ENCODE measurements around the gene ADAMTS17. TPM values are rescaled to one million over a fixed set of nuclear protein-coding genes. Genes with fewer than 3 reads are reported as not detected.

The ADAMTS17 gene
- total and polyA plus RNA-seq, 8 donors: 4.2 to 16.4 (median 10.8) TPM

DNA sequence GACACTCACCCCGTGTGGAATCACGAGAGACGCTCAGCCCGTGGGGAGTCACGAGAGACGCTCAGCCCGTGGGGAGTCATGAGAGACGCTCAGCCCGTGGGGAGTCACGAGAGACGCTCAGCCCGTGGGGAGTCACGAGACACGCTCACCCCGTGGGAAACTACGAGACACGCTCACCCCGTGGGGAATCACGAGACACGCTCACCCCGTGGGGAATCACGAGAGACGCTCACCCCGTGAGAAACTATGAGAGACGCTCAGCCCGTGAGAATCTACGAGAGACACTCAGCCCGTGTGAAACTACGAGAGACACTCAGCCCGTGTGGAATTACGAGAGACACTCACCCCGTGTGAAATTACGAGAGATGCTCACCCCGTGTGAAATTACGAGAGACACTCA lies 49.8 kb downstream of the ADAMTS17 start:
- H3K27me3 ChIP-seq: no peaks in the 10 kb centered on the region
- TF ChIP-seq, protein P1, sequence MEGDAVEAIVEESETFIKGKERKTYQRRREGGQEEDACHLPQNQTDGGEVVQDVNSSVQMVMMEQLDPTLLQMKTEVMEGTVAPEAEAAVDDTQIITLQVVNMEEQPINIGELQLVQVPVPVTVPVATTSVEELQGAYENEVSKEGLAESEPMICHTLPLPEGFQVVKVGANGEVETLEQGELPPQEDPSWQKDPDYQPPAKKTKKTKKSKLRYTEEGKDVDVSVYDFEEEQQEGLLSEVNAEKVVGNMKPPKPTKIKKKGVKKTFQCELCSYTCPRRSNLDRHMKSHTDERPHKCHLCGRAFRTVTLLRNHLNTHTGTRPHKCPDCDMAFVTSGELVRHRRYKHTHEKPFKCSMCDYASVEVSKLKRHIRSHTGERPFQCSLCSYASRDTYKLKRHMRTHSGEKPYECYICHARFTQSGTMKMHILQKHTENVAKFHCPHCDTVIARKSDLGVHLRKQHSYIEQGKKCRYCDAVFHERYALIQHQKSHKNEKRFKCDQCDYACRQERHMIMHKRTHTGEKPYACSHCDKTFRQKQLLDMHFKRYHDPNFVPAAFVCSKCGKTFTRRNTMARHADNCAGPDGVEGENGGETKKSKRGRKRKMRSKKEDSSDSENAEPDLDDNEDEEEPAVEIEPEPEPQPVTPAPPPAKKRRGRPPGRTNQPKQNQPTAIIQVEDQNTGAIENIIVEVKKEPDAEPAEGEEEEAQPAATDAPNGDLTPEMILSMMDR (IDR thresholded peaks at IDR 0.05): no peak
- no peaks in the 10 kb centered on the region for H3K4me1 ChIP-seq
- DNase-seq: no peak
- no peak overlapping the region for H3K4me3 ChIP-seq
- intact Hi-C loops (cut with DNase I): no loop called here
- WGBS, 2 donors: 97 to 98% methylated on average over 35 of the region's 35 CpGs
- ATAC-seq: no peak
- no peaks in the 10 kb centered on the region for H3K9me3 ChIP-seq
- no peaks in the 10 kb centered on the region for H3K36me3 ChIP-seq
- no peak overlapping the region for H3K27ac ChIP-seq
- no peak for FAIRE-seq

DNA sequence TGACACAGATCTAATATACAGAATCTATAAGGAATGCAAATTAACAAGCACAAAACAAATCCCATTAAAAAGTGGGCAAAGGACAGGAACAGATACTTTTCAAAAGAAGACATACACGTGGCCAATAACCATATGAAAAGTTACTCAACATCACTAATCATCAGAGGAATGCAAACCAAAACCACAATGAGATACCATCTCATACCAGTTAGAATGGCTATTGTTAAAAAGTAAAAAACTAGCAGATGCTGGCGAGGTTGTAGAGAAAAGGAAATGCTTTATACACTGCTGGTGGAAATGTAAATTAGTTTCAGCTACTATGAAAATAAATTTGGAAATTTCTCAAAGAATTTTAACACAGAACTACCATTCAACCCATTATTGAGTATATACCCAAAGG lies 50.7 kb downstream of the ADAMTS17 start:
- 80 to 85% methylated on average over 2 of the region's 2 CpGs for WGBS, 2 donors

DNA sequence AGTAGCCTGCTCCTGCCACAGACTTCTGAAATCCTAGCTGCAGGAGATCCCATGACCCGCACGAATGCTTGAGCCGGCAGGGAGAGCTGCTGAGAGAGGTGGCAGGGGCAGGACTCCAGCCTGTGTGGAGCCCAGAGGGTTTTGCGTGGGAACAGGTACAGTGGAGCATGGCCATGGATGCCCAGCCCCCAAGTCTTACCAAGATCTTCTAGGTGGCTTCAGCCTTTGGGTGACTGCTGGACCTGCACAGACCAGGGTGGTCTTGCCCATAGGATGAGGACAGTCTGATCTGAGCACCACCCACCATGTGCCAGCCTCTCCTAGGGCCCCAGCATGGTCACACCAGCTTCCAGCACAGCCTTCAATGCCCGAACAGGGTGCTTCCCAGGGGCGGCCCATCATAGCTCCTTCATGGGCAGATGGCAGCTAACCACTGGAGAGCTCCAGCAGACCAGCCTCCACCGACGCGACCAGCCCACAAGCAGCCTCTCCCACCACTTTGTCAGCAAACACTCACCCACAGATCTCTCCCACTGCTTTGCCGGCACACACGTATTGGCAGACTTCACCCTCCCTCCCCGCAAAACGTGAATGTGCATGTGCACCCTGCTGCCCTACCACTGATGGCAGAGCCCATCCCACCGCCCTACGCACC lies 56.0 kb downstream of the ADAMTS17 start:
- TF ChIP-seq, protein P1 (IDR thresholded peaks at IDR 0.05): no peak
- ATAC-seq (peak in 1 of 4 donors; percentile 8), DNase-seq (no peak), FAIRE-seq (no peak)
- H3K4me3 ChIP-seq: no peak overlapping the region
- no peak overlapping the region for H3K27ac ChIP-seq
- H3K4me1 ChIP-seq: peaks cover 4 to 9% (median 7%) of the 10 kb centered on the region in 3 donors
- intact Hi-C loops (cut with DNase I): no loop called here
- WGBS, 2 donors: 94 to 95% methylated on average over 15 of the region's 15 CpGs
- no peaks in the 10 kb centered on the region for H3K36me3 ChIP-seq
- H3K9me3 ChIP-seq: no peaks in the 10 kb centered on the region
- no peaks in the 10 kb centered on the region for H3K27me3 ChIP-seq

More for the DNA sequence above, 50.7 kb downstream of the ADAMTS17 start:
- FAIRE-seq: no peak
- Histone ChIP-seq H3K4me3 (no peak overlapping the region), H3K36me3 (no peaks in the 10 kb centered on the region), H3K27me3 (no peaks in the 10 kb centered on the region), H3K27ac (no peak overlapping the region), H3K4me1 (no peaks in the 10 kb centered on the region), H3K9me3 (no peaks in the 10 kb centered on the region)
- TF ChIP-seq, protein P1 (IDR thresholded peaks at IDR 0.05): no peak
- ATAC-seq: no peak
- intact Hi-C loops (cut with DNase I): no loop called here
- no peak for DNase-seq

DNA sequence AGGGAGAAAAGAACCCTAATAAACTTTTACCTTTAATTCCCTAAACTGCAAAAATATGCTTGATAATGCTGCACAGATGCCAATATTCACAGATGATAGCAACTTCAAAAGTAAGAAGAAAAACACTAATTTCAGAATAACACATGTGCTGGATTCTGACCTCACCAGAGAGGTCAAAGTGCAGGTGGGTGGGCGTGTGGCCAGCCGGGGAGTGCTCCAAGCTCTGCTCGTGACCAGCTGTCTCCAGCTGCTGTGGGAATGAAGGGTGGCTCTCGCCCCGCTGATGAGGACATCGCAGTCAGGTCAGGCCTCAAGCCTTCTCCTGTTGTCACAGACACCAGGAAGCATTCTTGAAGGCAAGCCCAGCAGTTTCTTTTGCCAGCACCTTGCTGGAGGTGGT lies 57.1 kb downstream of the ADAMTS17 start:
- intact Hi-C loops (cut with DNase I): no loop called here
- Histone ChIP-seq H3K4me1 (peaks cover 4 to 9% (median 7%) of the 10 kb centered on the region in 3 donors), H3K36me3 (no peaks in the 10 kb centered on the region), H3K9me3 (no peaks in the 10 kb centered on the region), H3K27ac (no peak overlapping the region), H3K27me3 (no peaks in the 10 kb centered on the region), H3K4me3 (no peak overlapping the region)
- DNase-seq (peak in 5 of 6 donors; percentile 47 to 82 (median 65)), FAIRE-seq (no peak), ATAC-seq (peak; percentile 82 to 87 (median 85))
- WGBS, 2 donors: 8 to 10% methylated on average over 6 of the region's 6 CpGs
- TF ChIP-seq, protein P1 (IDR thresholded peaks at IDR 0.05): no peak

DNA sequence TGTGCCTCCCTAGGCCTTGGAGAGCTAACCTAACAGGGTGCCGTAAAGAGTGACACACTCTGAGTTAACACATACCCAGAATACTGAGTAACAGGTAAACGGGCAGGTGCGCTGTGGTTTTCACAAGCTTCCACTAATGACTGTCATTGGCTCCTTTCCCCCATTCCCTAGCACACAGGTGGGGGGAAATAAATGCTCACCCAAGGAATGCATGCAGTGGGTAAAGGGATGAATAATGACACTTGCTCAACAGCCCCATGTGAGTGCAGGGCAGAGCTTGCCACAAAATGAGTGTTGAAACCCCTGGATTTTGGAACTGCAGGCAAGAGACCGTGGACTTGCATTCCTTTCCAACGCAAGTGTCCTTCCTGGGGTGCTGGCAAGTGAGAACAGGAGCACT lies 57.6 kb downstream of the ADAMTS17 start:
- 57 to 65% methylated on average over 5 of the region's 5 CpGs for WGBS, 2 donors
- intact Hi-C loops (cut with DNase I): no loop called here
- peak; percentile 20 to 47 (median 38) for ATAC-seq
- no peak for DNase-seq
- TF ChIP-seq, protein P1 (IDR thresholded peaks at IDR 0.05): no peak
- Histone ChIP-seq H3K4me3 (no peak overlapping the region), H3K27ac (no peak overlapping the region), H3K9me3 (no peaks in the 10 kb centered on the region), H3K36me3 (no peaks in the 10 kb centered on the region), H3K27me3 (no peaks in the 10 kb centered on the region), H3K4me1 (peaks cover 4 to 9% (median 7%) of the 10 kb centered on the region in 3 donors)
- no peak for FAIRE-seq
